Measurements from ENCODE around the gene CTAGE9.
"Not testable (repeated sequence)": the region's sequence is repeated elsewhere in the genome, so short reads cannot be mapped to it uniquely, and the experiment has no call there.

CTAGE9 gene

GRCh38 chr6:131728296-131728939, 17.6 kb upstream of the CTAGE9 start:
- DNase-seq: no peak

GRCh38 chr6:131727868-131728267, 17.1 kb upstream of the CTAGE9 start:
- DNase-seq: no peak

GRCh38 chr6:131727467-131727866, 16.6 kb upstream of the CTAGE9 start:
- DNase-seq: no peak

GRCh38 chr6:131724114-131724513, 13.3 kb upstream of the CTAGE9 start:
- DNase-seq: no peak

- no peak for DNase-seq
Observed at GRCh38 chr6:131721161-131721560, 10.3 kb upstream of the CTAGE9 start.

GRCh38 chr6:131717836-131718542, 7.2 kb upstream of the CTAGE9 start:
- DNase-seq: no peak

GRCh38 chr6:131715567-131715966, 4.8 kb upstream of the CTAGE9 start:
- DNase-seq: not testable (repeated sequence)

GRCh38 chr6:131703905-131704304, 6.9 kb downstream of the CTAGE9 start:
- not testable (repeated sequence) for DNase-seq

GRCh38 chr6:131700851-131701250, 10.0 kb downstream of the CTAGE9 start:
- not testable (repeated sequence) for DNase-seq

- no peak for DNase-seq
Observed at GRCh38 chr6:131696956-131697355, 13.9 kb downstream of the CTAGE9 start.

- peak; percentile 63 for DNase-seq
Observed at GRCh38 chr6:131694832-131695426, 15.9 kb downstream of the CTAGE9 start.

- DNase-seq: no peak
Observed at GRCh38 chr6:131693384-131693783, 17.4 kb downstream of the CTAGE9 start.

GRCh38 chr6:131692589-131692988, 18.2 kb downstream of the CTAGE9 start:
- no peak for DNase-seq

GRCh38 chr6:131692031-131692430, 18.8 kb downstream of the CTAGE9 start:
- DNase-seq: no peak

- DNase-seq: no peak
Observed at GRCh38 chr6:131688286-131688685, 22.5 kb downstream of the CTAGE9 start.

GRCh38 chr6:131687022-131687421, 23.8 kb downstream of the CTAGE9 start:
- DNase-seq: no peak

GRCh38 chr6:131685266-131685780, 25.5 kb downstream of the CTAGE9 start:
- no peak for DNase-seq

- DNase-seq: no peak
Observed at GRCh38 chr6:131683479-131683878, 27.3 kb downstream of the CTAGE9 start.

- no peak for DNase-seq
Observed at GRCh38 chr6:131682442-131682841, 28.4 kb downstream of the CTAGE9 start.

GRCh38 chr6:131681585-131681984, 29.2 kb downstream of the CTAGE9 start:
- DNase-seq: no peak

- no peak for DNase-seq
Observed at GRCh38 chr6:131680868-131681267, 29.9 kb downstream of the CTAGE9 start.

GRCh38 chr6:131678442-131678841, 32.4 kb downstream of the CTAGE9 start:
- no peak for DNase-seq

- no peak for DNase-seq
Observed at GRCh38 chr6:131673184-131673583, 37.6 kb downstream of the CTAGE9 start.

GRCh38 chr6:131669891-131670290, 40.9 kb downstream of the CTAGE9 start:
- no peak for DNase-seq

Measured in 8988T (cell line).